BLaER1 treated with 17β-estradiol and CSF1 and Interleukin-3, amounts not matched to agents 10 nM and 100 nM (cell line): ENCODE measurements around the gene ADGRE3.
"Not testable (repeated sequence)": the region's sequence is repeated elsewhere in the genome, so short reads cannot be mapped to it uniquely, and the experiment has no call there.

ENCODE experiments used
- H3K27ac ChIP-seq, 11 experiments: shearing (Covaris generic); formaldehyde crosslinking; 2 replicates each; pipeline ENCODE4 v1.8.1; 2022
- H3K27me3 ChIP-seq, 11 experiments: shearing (Covaris generic); formaldehyde crosslinking; 2 replicates each; pipeline ENCODE4 v1.8.1; 2022
- H3K36me3 ChIP-seq, 11 experiments: shearing (Covaris generic); formaldehyde crosslinking; 2 replicates each; pipeline ENCODE4 v1.8.1; 2022
- H3K4me1 ChIP-seq, 10 experiments: shearing (Covaris generic); formaldehyde crosslinking; 2 replicates each; pipeline ENCODE4 v1.8.1; 2022
- H3K4me2 ChIP-seq, 11 experiments: shearing (Covaris generic); formaldehyde crosslinking; 2 replicates each; pipeline ENCODE4 v1.8.1; 2022
- H3K4me3 ChIP-seq, 10 experiments: shearing (Covaris generic); formaldehyde crosslinking; 2 replicates each; pipeline ENCODE4 v1.8.1; 2022
- H3K9ac ChIP-seq, 11 experiments: shearing (Covaris generic); formaldehyde crosslinking; 2 replicates each; pipeline ENCODE4 v1.8.1; 2022
- H3K9me3 ChIP-seq, 11 experiments: shearing (Covaris generic); formaldehyde crosslinking; replicated peaks in 1 of 11; 2 replicates each; pipeline ENCODE4 v1.8.1; 2022
- H4K20me1 ChIP-seq, 11 experiments: shearing (Covaris generic); formaldehyde crosslinking; 2 replicates each; pipeline ENCODE4 v1.8.1; 2022
- Cebpa-rat ChIP-seq, 11 experiments: shearing (Covaris generic); IDR thresholded peaks; 2 replicates each; pipeline ENCODE4 v1.8.1; 2022

ADGRE3 gene

DNA sequence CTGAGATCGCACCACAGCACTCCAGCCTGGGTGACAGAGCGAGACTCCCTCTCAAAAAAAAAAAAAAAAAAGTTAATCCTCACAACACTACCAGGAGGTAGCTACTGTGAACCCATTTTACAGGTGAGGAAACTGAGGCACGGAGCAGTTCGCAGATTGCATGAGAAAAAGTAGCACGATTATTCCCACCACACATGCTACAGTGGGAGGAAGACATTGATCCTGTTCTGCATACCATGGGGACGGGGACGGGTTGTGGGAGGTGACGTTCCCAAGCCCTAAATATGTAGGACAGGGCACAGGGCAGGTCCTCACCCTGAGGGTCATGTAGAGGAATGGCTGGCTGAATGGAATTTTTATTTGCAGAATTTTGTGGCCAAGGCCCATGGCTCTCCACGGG is 68.0 kb downstream of the ADGRE3 start:
- peaks cover 14 to 19% (median 17%) of the 10 kb centered on the region in 11 experiments for H3K9me3 ChIP-seq
- H4K20me1 ChIP-seq, result no peaks in the 10 kb centered on the region
- H3K27me3 ChIP-seq, result peaks cover 5 to 21% (median 16%) of the 10 kb centered on the region in 11 experiments; a peak in 15 of 22 replicates
- no peak for TF ChIP-seq Cebpa-rat (IDR thresholded peaks at IDR 0.05)
- peaks cover 0 to 12% (median 0%) of the 10 kb centered on the region in 11 experiments; a peak in 6 of 22 replicates for H3K36me3 ChIP-seq
- H3K27ac ChIP-seq, result no peak overlapping the region
- H3K4me2 ChIP-seq, result peak overlapping the region in 4 of 11 experiments; percentile 19 to 77 (median 60); a peak in 7 of 22 replicates
- H3K9ac ChIP-seq, result no peak overlapping the region
- H3K4me3 ChIP-seq, result no peak overlapping the region
- H3K4me1 ChIP-seq, result peaks cover 40 to 82% (median 54%) of the 10 kb centered on the region in 10 experiments

DNA sequence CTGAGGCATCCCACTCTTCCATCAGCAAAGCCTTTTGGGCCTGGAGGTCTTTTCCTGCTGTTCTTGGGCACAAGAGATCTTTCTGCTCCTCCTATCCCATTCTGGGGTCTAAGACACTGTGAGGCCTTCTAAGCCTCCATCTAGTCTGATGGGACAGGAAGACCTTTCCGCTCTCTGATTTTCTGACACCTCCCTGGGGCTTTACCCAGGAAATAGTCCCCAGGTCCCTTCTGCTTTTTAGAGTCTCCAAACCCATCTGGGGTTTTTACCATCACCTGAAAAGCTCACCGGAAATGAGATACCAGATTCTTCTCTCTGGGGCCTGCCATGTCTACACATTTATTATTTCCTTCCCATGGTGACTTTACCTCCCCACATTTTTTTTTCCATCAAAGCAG is 70.7 kb downstream of the ADGRE3 start:
- Histone ChIP-seq H3K4me2 (peak overlapping the region; percentile 37 to 86 (median 67)), H3K27ac (peak overlapping the region in 4 of 11 experiments; percentile 23 to 48 (median 30); a peak in 4 of 22 replicates)

DNA sequence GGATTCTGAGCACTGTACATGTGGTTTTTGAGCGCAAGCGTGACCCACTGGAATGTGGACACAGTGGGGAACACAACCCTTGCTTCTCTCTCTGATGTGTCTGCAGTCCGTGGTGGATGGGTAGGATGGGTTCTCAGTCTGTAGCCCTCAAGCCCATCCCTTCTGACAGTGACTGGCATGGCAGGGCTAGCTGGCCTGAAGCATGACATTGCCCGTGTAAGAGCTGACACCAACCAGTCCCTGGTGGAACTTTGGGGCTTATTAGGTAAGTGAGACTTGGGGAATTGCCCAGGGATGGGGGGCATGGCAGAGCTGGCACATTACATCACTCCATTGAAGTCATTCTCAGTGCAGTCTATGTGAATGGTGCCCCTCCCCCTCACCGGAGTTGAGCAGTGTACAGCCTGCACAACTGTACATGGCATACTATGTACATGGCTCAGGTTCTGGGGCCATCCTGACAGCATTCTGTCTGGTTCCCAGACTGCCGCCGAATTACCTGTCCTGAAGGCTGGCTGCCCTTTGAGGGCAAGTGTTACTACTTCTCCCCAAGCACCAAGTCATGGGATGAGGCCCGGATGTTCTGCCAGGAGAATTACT is 75.0 kb downstream of the ADGRE3 start:
- Histone ChIP-seq H3K27me3 (peaks cover 0 to under 1% (median 0%) of the 10 kb centered on the region in 11 experiments; a peak in 5 of 22 replicates), H3K4me2 (no peak overlapping the region), H3K4me1 (peaks cover 11 to 16% (median 14%) of the 10 kb centered on the region in 10 experiments), H4K20me1 (no peaks in the 10 kb centered on the region), H3K4me3 (no peak overlapping the region), H3K36me3 (peaks cover 0 to 58% (median 0%) of the 10 kb centered on the region in 11 experiments; a peak in 9 of 22 replicates), H3K9ac (no peak overlapping the region), H3K27ac (no peak overlapping the region), H3K9me3 (peaks cover 25 to 58% (median 30%) of the 10 kb centered on the region in 11 experiments)
- TF ChIP-seq Cebpa-rat (IDR thresholded peaks at IDR 0.05), result no peak

More for the DNA sequence above, 70.7 kb downstream of the ADGRE3 start:
- Histone ChIP-seq H3K4me3 (no peak overlapping the region), H4K20me1 (no peaks in the 10 kb centered on the region), H3K9me3 (peaks cover 14 to 27% (median 19%) of the 10 kb centered on the region in 11 experiments), H3K36me3 (peaks cover 0 to 25% (median 0%) of the 10 kb centered on the region in 11 experiments; a peak in 6 of 22 replicates), H3K9ac (peak overlapping the region in 1 of 11 experiments; percentile 15; a peak in 1 of 22 replicates), H3K4me1 (peaks cover 21 to 56% (median 33%) of the 10 kb centered on the region in 10 experiments), H3K27me3 (peaks cover 5 to 21% (median 16%) of the 10 kb centered on the region in 11 experiments; a peak in 15 of 22 replicates)
- TF ChIP-seq Cebpa-rat (IDR thresholded peaks at IDR 0.05), result no peak

DNA sequence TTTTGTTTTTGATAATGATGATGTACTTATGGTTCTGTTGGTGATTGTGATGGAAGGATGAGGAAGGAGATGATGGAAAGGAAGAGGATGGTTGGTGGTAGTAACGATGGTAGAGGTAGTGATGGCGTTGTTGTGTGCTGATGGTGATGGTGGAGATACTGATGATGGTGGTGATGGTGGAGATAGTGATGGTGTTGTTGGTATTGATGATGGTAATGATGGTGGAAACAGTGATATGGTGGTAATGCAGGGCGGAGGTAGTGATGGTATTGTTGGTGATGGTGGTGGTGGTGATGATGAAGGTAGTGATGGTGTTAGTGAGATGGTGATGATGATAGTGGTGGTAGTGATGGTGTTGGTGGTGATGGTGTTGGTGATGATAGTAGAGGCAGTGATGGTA is 79.1 kb downstream of the ADGRE3 start:
- Histone ChIP-seq H3K9ac (no peak overlapping the region), H4K20me1 (no peaks in the 10 kb centered on the region), H3K36me3 (peaks cover 0 to 47% (median 0%) of the 10 kb centered on the region in 11 experiments; a peak in 9 of 22 replicates), H3K4me1 (peaks cover 0 to 8% (median 0%) of the 10 kb centered on the region in 10 experiments; a peak in 2 of 20 replicates), H3K9me3 (peaks cover 6 to 37% (median 13%) of the 10 kb centered on the region in 11 experiments; a peak in 19 of 22 replicates), H3K27me3 (no peaks in the 10 kb centered on the region; a peak in 2 of 22 replicates), H3K4me3 (no peak overlapping the region), H3K27ac (no peak overlapping the region), H3K4me2 (no peak overlapping the region)
- no peak for TF ChIP-seq Cebpa-rat (IDR thresholded peaks at IDR 0.05)

DNA sequence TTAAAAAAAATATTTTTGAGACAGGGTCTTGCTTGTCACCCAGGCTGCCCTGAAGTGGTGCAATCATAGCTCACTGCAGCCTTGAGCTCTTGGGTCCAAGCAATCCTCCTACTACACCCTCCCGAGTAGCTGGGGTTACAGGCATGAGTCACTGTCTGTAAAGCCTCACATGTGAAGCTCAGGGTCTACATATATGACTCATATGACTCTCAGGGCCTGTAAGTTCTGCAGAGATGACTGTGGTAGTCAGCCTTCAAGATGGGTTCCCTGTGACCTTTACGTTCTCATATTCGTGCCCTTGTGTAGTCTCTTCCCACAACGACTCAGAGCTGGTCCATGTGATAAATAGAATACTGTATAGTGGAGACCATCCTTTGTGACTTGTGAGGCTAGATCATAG is 85.2 kb downstream of the ADGRE3 start:
- not testable (repeated sequence) for H3K4me3 ChIP-seq, H3K4me1 ChIP-seq, H3K9me3 ChIP-seq, H3K27ac ChIP-seq, H3K9ac ChIP-seq, H3K27me3 ChIP-seq, H3K4me2 ChIP-seq, H3K36me3 ChIP-seq, H4K20me1 ChIP-seq

DNA sequence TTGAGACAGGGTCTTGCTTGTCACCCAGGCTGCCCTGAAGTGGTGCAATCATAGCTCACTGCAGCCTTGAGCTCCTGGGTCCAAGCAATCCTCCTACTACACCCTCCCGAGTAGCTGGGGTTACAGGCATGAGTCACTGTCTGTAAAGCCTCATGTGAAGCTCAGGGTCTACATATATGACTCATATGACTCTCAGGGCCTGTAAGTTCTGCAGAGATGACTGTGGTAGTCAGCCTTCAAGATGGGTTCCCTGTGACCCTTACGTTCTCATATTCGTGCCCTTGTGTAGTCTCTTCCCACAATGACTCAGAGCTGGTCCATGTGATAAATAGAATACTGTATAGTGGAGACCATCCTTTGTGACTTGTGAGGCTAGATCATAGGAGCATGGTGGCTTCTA is 89.5 kb downstream of the ADGRE3 start:
- H3K27me3 ChIP-seq, H3K36me3 ChIP-seq, H4K20me1 ChIP-seq, H3K9me3 ChIP-seq, H3K27ac ChIP-seq, H3K4me3 ChIP-seq, H3K9ac ChIP-seq: not testable (repeated sequence)
- peaks cover 9 to 42% (median 26%) of the 10 kb centered on the region in 10 experiments for H3K4me1 ChIP-seq
- H3K4me2 ChIP-seq, result peak overlapping the region in 4 of 11 experiments; percentile 11 to 87 (median 30); a peak in 1 of 22 replicates

DNA sequence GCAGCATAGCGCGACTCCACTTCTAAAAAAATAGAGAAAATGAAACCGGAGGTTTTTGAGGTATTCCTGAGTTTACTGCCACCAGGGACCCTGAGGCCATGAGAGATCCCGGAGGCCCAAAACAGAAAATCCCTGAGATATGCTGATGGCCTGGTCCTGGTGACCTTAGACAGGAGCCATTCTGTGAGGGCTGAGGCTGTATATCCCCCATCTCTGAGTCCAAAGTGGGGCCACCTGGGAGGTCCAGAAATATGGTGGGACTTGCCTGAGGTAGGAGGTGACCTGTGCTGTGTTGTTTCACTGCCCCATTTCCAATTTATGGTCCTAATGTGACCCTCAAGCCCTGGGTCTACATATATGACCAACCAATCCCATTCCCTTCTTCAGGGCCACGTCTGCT is 90.3 kb downstream of the ADGRE3 start:
- H3K4me2 ChIP-seq, result peak overlapping the region in 10 of 11 experiments; percentile 30 to 87 (median 74); a peak in 19 of 22 replicates
- H3K4me3 ChIP-seq, result peak overlapping the region in 6 of 10 experiments; percentile 11 to 64 (median 45); a peak in 9 of 20 replicates
- not testable (repeated sequence) for H3K36me3 ChIP-seq, H3K9me3 ChIP-seq, H4K20me1 ChIP-seq, H3K27me3 ChIP-seq
- H3K27ac ChIP-seq, result peak overlapping the region in 5 of 11 experiments; percentile 14 to 60 (median 49); a peak in 8 of 22 replicates
- peak overlapping the region in 3 of 11 experiments; percentile 36 to 52 (median 47); a peak in 5 of 22 replicates for H3K9ac ChIP-seq
- peaks cover 9 to 46% (median 28%) of the 10 kb centered on the region in 10 experiments for H3K4me1 ChIP-seq

DNA sequence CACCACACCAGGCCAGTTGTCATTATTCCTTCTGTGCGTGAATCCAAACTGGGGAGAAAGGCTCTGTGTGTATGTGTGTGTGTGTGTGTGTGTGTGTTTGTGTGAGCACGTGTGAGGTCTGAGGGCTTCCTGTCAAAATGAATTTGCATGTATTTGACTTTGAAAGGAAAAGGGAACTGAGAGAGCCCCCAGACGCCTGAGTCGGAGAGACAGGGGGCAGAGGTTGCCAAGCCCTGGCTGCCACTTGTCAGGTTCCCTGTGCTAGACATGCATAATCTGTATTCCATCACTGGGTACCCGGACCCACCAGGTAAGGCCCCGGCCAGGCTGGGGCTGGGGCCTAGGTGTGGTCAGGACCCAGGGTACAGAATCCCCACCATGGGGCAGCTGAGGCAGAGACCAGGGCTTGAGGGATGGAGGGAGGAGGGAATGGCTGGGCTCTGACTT is 91.7 kb downstream of the ADGRE3 start, which contains the start of gene CLEC17A:
TSS of gene CLEC17A (plus strand) at position 191 of the 447 bp plus-strand sequence. CDS start at position 268, 77 bp downstream.
- no peaks in the 10 kb centered on the region for H3K9me3 ChIP-seq
- peak within 1 kb of the TSS; percentile 30 to 87 (median 70) for H3K4me2 ChIP-seq
- H3K36me3 ChIP-seq, result no peaks in the 10 kb centered on the region
- H4K20me1 ChIP-seq, result no peaks in the 10 kb centered on the region; a peak in 1 of 22 replicates
- H3K4me1 ChIP-seq, result peaks cover 23 to 61% (median 41%) of the 10 kb centered on the region in 10 experiments
- H3K27me3 ChIP-seq, result no peaks in the 10 kb centered on the region; a peak in 1 of 22 replicates
- H3K4me3 ChIP-seq, result peak within 1 kb of the TSS in 7 of 10 experiments; percentile 7 to 64 (median 43); a peak in 12 of 20 replicates
- peak within 1 kb of the TSS in 4 of 11 experiments; percentile 1 to 52 (median 42); a peak in 5 of 22 replicates for H3K9ac ChIP-seq
- no peak for TF ChIP-seq Cebpa-rat (IDR thresholded peaks at IDR 0.05)
- peak within 1 kb of the TSS in 5 of 11 experiments; percentile 33 to 60 (median 49); a peak in 9 of 22 replicates for H3K27ac ChIP-seq

DNA sequence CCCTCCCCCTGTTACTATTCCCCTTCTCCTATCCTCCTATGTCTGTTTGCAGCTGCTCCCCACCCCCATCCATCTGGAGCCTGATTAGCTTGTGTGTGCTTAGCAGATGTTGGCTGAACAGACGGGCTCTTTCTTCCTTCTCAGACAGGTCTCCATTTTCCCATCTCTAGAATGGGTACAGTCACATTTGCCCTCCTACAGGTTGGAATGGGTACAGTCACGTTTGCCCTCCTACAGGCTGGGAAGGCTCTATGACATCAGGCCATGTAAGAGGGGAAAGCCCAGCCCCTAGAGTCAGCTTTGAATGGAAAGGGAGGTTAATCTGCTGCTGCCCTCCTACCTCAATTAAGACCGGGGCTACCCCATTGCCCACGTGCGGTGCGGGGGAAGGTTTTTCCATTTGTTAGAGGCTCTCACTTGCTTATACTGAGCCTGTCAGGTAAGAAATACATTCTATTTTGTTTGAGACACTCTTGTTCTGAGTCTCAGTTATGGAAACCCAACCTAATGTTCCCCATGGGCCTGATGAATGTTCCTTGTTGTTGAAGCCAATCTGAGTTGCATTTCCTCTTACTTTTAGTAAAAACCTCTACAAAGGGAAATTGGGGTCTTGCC is 93.9 kb downstream of the ADGRE3 start:
- H3K4me2 ChIP-seq, result peak overlapping the region in 3 of 11 experiments; percentile 22 to 41 (median 35); a peak in 4 of 22 replicates
- no peaks in the 10 kb centered on the region; a peak in 1 of 22 replicates for H3K27me3 ChIP-seq
- 0 out of 22 replicates have a peak, but pooled peaks cover 0 to 4% (median 0%) of the 10 kb centered on the region in 11 experiments for H3K9me3 ChIP-seq
- no peak overlapping the region for H3K4me3 ChIP-seq
- TF ChIP-seq Cebpa-rat (IDR thresholded peaks at IDR 0.05), result no peak
- H3K9ac ChIP-seq, result no peak overlapping the region; a peak in 1 of 22 replicates
- H3K27ac ChIP-seq, result no peak overlapping the region; a peak in 1 of 22 replicates
- H3K4me1 ChIP-seq, result peaks cover 42 to 83% (median 59%) of the 10 kb centered on the region in 10 experiments
- peaks cover 0 to 4% (median 0%) of the 10 kb centered on the region in 11 experiments; a peak in 2 of 22 replicates for H4K20me1 ChIP-seq
- H3K36me3 ChIP-seq, result no peaks in the 10 kb centered on the region
